ENCODE results near the gene PASK. TPM values are rescaled to one million over a fixed set of nuclear protein-coding genes. Genes with fewer than 3 reads are reported as not detected.

PASK gene
- total RNA-seq, 1 donor from 2014 or later, result 20.3 TPM

DNA sequence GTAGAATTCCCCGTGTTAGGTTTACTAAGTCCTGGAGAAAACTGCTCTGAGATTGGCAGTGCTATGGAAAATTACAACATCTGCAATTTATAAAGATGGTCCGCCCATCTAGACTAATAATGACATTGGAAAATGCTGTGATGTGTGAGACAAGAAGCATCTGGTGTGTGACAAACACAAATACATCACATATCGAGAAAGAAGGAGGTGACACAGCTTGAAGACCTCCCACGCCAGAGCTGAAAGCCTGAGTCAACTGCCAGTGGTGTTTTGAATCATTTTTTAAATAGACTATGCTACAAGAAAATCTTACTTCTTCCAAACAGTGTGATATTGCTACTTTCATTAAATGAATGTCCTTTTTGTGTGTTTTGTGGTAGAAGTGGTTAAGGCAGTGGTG is 30.6 kb upstream of the PASK start:
- Histone ChIP-seq H3K4me3 (no peak overlapping the region), H3K4me1 (no peaks in the 10 kb centered on the region), H3F3A (ENCODE audit: low read depth) (no peaks in the 10 kb centered on the region), H2AFZ (replicated peaks) (no peak overlapping the region), H3K4me2 (no peak overlapping the region), H4K20me1 (ENCODE audit: low read depth) (no peaks in the 10 kb centered on the region), H3K79me2 (ENCODE audit: low read depth) (no peaks in the 10 kb centered on the region), H3K27me3 (no peaks in the 10 kb centered on the region), H3K36me3 (no peaks in the 10 kb centered on the region), H3K9me3 (ENCODE audit: low read depth) (no peaks in the 10 kb centered on the region), H3K9ac (no peak overlapping the region), H3K27ac (no peak overlapping the region)
- no peak overlapping the region for H3K4me3 Mint-ChIP-seq
- peaks cover 2% of the 10 kb centered on the region for H3K27me3 Mint-ChIP-seq (ENCODE audit: insufficient read depth, low read depth)
- no peaks in the 10 kb centered on the region for H3K9me3 Mint-ChIP-seq
- H3K36me3 Mint-ChIP-seq, result peaks cover 6% of the 10 kb centered on the region
- TF ChIP-seq EZH2 (IDR thresholded peaks at IDR 0.05), result no peak
- no peak for TF ChIP-seq CTCF (IDR thresholded peaks at IDR 0.05)
- TF ChIP-seq EZH2phosphoT487 (IDR thresholded peaks at IDR 0.05), result no peak
- peaks cover 8% of the 10 kb centered on the region for H3K4me1 Mint-ChIP-seq
- no peak for DNase-seq (ENCODE audit: low spot score)
- no peak overlapping the region for H3K27ac Mint-ChIP-seq

GRCh38 chr2:241178961-241179360 is 29.7 kb upstream of the PASK start:
- H3K4me1 Mint-ChIP-seq, result peaks cover 8% of the 10 kb centered on the region
- no peak for TF ChIP-seq CTCF (IDR thresholded peaks at IDR 0.05)
- no peak for TF ChIP-seq EZH2phosphoT487 (IDR thresholded peaks at IDR 0.05)
- TF ChIP-seq EZH2 (IDR thresholded peaks at IDR 0.05), result no peak
- DNase-seq (ENCODE audit: low spot score), result no peak
- Histone ChIP-seq H3K4me3 (no peak overlapping the region), H3K9me3 (ENCODE audit: low read depth) (no peaks in the 10 kb centered on the region), H3K79me2 (ENCODE audit: low read depth) (no peaks in the 10 kb centered on the region), H3K4me1 (no peaks in the 10 kb centered on the region), H3F3A (ENCODE audit: low read depth) (no peaks in the 10 kb centered on the region), H3K27me3 (no peaks in the 10 kb centered on the region), H2AFZ (replicated peaks) (no peak overlapping the region), H4K20me1 (ENCODE audit: low read depth) (no peaks in the 10 kb centered on the region), H3K27ac (no peak overlapping the region), H3K9ac (no peak overlapping the region), H3K4me2 (no peak overlapping the region), H3K36me3 (no peaks in the 10 kb centered on the region)
- no peak overlapping the region for H3K27ac Mint-ChIP-seq
- H3K9me3 Mint-ChIP-seq, result no peaks in the 10 kb centered on the region
- peaks cover 2% of the 10 kb centered on the region for H3K27me3 Mint-ChIP-seq (ENCODE audit: insufficient read depth, low read depth)
- peaks cover 8% of the 10 kb centered on the region for H3K36me3 Mint-ChIP-seq
- no peak overlapping the region for H3K4me3 Mint-ChIP-seq

- no peaks in the 10 kb centered on the region for H3K9me3 ChIP-seq (ENCODE audit: low read depth)
- no peak overlapping the region for H3K27ac Mint-ChIP-seq
- H3K9me3 Mint-ChIP-seq, result no peaks in the 10 kb centered on the region
- H3F3A ChIP-seq (ENCODE audit: low read depth), result no peaks in the 10 kb centered on the region
- peaks cover 14% of the 10 kb centered on the region for H3K36me3 Mint-ChIP-seq
- H3K9ac ChIP-seq, result no peak overlapping the region
- no peaks in the 10 kb centered on the region for H3K4me1 ChIP-seq
- H3K36me3 ChIP-seq, result no peaks in the 10 kb centered on the region
- H3K4me2 ChIP-seq, result no peak overlapping the region
- no peak for DNase-seq (ENCODE audit: low spot score)
- H3K27ac ChIP-seq, result no peak overlapping the region
- H2AFZ ChIP-seq (replicated peaks), result no peak overlapping the region
- peaks cover 8% of the 10 kb centered on the region for H3K4me1 Mint-ChIP-seq
- H3K27me3 ChIP-seq, result no peaks in the 10 kb centered on the region
- TF ChIP-seq EZH2 (IDR thresholded peaks at IDR 0.05) (no peak), EZH2phosphoT487 (IDR thresholded peaks at IDR 0.05) (no peak), CTCF (IDR thresholded peaks at IDR 0.05) (no peak)
- H3K27me3 Mint-ChIP-seq (ENCODE audit: insufficient read depth, low read depth), result peaks cover 2% of the 10 kb centered on the region
- H3K4me3 Mint-ChIP-seq, result no peak overlapping the region
- H4K20me1 ChIP-seq (ENCODE audit: low read depth), result no peaks in the 10 kb centered on the region
- no peak overlapping the region for H3K4me3 ChIP-seq
- H3K79me2 ChIP-seq (ENCODE audit: low read depth), result no peaks in the 10 kb centered on the region
These were observed 28.5 kb upstream of the PASK start for GRCh38 chr2:241177526-241178334.

Data from neural progenitor cell (in vitro differentiated cells).